OCI-LY7 (cell line): ENCODE data around the gene RRAGC. TPM values are rescaled to one million over a fixed set of nuclear protein-coding genes. Genes with fewer than 3 reads are reported as not detected.

ENCODE experiments used
- BruUV-seq: library from RNA; stranded (reverse); fragments of 400-500 nt; replicated peaks from 2 replicates; lab custom pipeline; 2021; lab: Mats Ljungman, UMichigan
- CTCF ChIA-PET: fragments of 300-600 bp; sonication (Branson Sonifier 250); formaldehyde crosslinking; loops from one replicate; lab custom pipeline; 2022; ENCODE audit warnings: antibody characterized with exemption; ENCODE audit not compliant: unreplicated experiment; lab: Charles Lee
- POLR2A ChIA-PET: fragments of 300-600 bp; sonication (Branson Sonifier 250); formaldehyde crosslinking; loops from one replicate; lab custom pipeline; 2022; ENCODE audit warnings: antibody characterized with exemption; lab: Charles Lee
- DNase-seq: peaks from one replicate; pipeline ENCODE4 v3.0.0-alpha.2; 2015; ENCODE audit warnings: low spot score
- H2AFZ ChIP-seq: fragments of 200-600 bp; sonication (generic), shearing (Covaris generic); 2 replicates; pipeline ENCODE4 v1.6.1; 2014; ENCODE audit warnings: mild to moderate bottlenecking, antibody characterized with exemption, low read length, moderate library complexity
- H3K27ac ChIP-seq: fragments of 200-600 bp; sonication (generic); 2 replicates; pipeline ENCODE4 v1.5.1; 2014; ENCODE audit warnings: mixed run types, low read depth, mild to moderate bottlenecking, moderate library complexity, low read length, inconsistent platforms; ENCODE audit not compliant: poor library complexity, severe bottlenecking
- H3K36me3 ChIP-seq: fragments of 200-600 bp; sonication (generic); 2 replicates; pipeline ENCODE4 v1.6.1; 2014; ENCODE audit warnings: mild to moderate bottlenecking, antibody characterized with exemption, low read length, moderate library complexity, mixed read lengths; ENCODE audit not compliant: insufficient read depth
- H3K4me1 ChIP-seq: fragments of 200-600 bp; sonication (generic); 2 replicates; pipeline ENCODE4 v1.5.1; 2014; ENCODE audit warnings: mild to moderate bottlenecking, low read length; ENCODE audit not compliant: insufficient read depth, poor library complexity, severe bottlenecking
- H3K4me2 ChIP-seq: fragments of 200-600 bp; sonication (generic); 2 replicates; pipeline ENCODE4 v1.6.1; 2014; ENCODE audit warnings: mild to moderate bottlenecking, low read length
- H3K4me3 ChIP-seq: fragments of 200-600 bp; sonication (generic); 2 replicates; pipeline ENCODE4 v1.5.1; 2014; ENCODE audit warnings: mild to moderate bottlenecking, low read depth, low read length; ENCODE audit not compliant: poor library complexity, severe bottlenecking
- H3K79me2 ChIP-seq: fragments of 200-600 bp; sonication (generic); 2 replicates; pipeline ENCODE4 v1.6.1; 2016; ENCODE audit warnings: low read depth, mild to moderate bottlenecking, low read length, moderate library complexity, mixed read lengths; ENCODE audit not compliant: insufficient read depth
- H3K9me2 ChIP-seq: fragments of 200-600 bp; sonication (generic); 2 replicates; pipeline ENCODE4 v1.6.1; 2016; ENCODE audit warnings: mild to moderate bottlenecking, low read length, mixed read lengths; ENCODE audit not compliant: insufficient read depth
- H3K9me3 ChIP-seq: fragments of 200-600 bp; sonication (generic); 2 replicates; pipeline ENCODE4 v1.6.1; 2014; ENCODE audit warnings: mild to moderate bottlenecking, mixed run types, low read length, mixed read lengths
- H4K20me1 ChIP-seq: fragments of 200-600 bp; sonication (generic); 2 replicates; pipeline ENCODE4 v1.6.1; 2014; ENCODE audit warnings: mild to moderate bottlenecking, antibody characterized with exemption, low read length, moderate library complexity, mixed read lengths; ENCODE audit not compliant: insufficient read depth
- CTCF ChIP-seq: fragments of 200-600 bp; sonication (generic); conservative IDR thresholded peaks from 2 replicates; pipeline ENCODE4 v1.5.1; 2014; ENCODE audit warnings: mild to moderate bottlenecking, antibody characterized with exemption, low read length, moderate library complexity, mixed read lengths
- EZH2phosphoT487 ChIP-seq: fragments of 200-600 bp; sonication (generic); IDR thresholded peaks from 2 replicates; pipeline ENCODE4 v1.6.1; 2018; ENCODE audit warnings: low read depth, borderline replicate concordance, mild to moderate bottlenecking, mixed run types, antibody characterized with exemption, low read length, moderate library complexity, mixed read lengths
- intact Hi-C: fragments of 100-400 bp; cut with micrococcal nuclease; formaldehyde crosslinking; loops from one replicate; pipeline ENCODE4 v1.10.0; 2022; ENCODE audit not compliant: unreplicated experiment
- total RNA-seq, 2 experiments: library from RNA; depleted of rRNA in 1 of 2; stranded (reverse); fragments of >200 nt in 1 of 2; shearing (Covaris generic) in 1 of 2; gene quantifications; 2 replicates each; pipeline ENCODE4 v1.2.3, GENCODE V29; 2014 to 2022

Gene RRAGC
- total RNA-seq, 2 experiments from 2014 or later = 4.8 to 19.6 TPM

GRCh38 chr1:38803647-38804046 is 55.9 kb downstream of the RRAGC start:
- no peaks in the 10 kb centered on the region for H3K9me2 ChIP-seq
- H3K4me1 ChIP-seq = no peaks in the 10 kb centered on the region
- no peak for DNase-seq
- no peak for TF ChIP-seq EZH2phosphoT487
- H3K4me2 ChIP-seq = no peak overlapping the region
- no TSS peak for BruUV-seq
- CTCF ChIA-PET = no interaction called here
- no peaks in the 10 kb centered on the region for H4K20me1 ChIP-seq
- no peak overlapping the region for H3K27ac ChIP-seq
- no peak overlapping the region for H2AFZ ChIP-seq
- H3K36me3 ChIP-seq = no peaks in the 10 kb centered on the region
- H3K9me3 ChIP-seq = no peaks in the 10 kb centered on the region
- no peaks in the 10 kb centered on the region for H3K79me2 ChIP-seq
- POLR2A ChIA-PET = no interaction called here
- no peak overlapping the region for H3K4me3 ChIP-seq
- intact Hi-C loops = no loop called here

- Histone ChIP-seq H2AFZ (no peak overlapping the region), H3K36me3 (no peaks in the 10 kb centered on the region), H4K20me1 (no peaks in the 10 kb centered on the region), H3K4me2 (no peak overlapping the region), H3K27ac (no peak overlapping the region), H3K9me2 (no peaks in the 10 kb centered on the region), H3K9me3 (no peaks in the 10 kb centered on the region), H3K79me2 (no peaks in the 10 kb centered on the region), H3K4me1 (no peaks in the 10 kb centered on the region), H3K4me3 (no peak overlapping the region)
- ChIA-PET POLR2A (no interaction called here), CTCF (no interaction called here)
- no peak for DNase-seq
- TF ChIP-seq CTCF (no peak), EZH2phosphoT487 (no peak)
- no TSS peak for BruUV-seq
- intact Hi-C loops = no loop called here
Measured at GRCh38 chr1:38800720-38801671, 58.6 kb downstream of the RRAGC start.

GRCh38 chr1:38793299-38793698 is 66.3 kb downstream of the RRAGC start:
- BruUV-seq = no TSS peak
- no peak overlapping the region for H2AFZ ChIP-seq
- no peaks in the 10 kb centered on the region for H3K36me3 ChIP-seq
- no peak for TF ChIP-seq CTCF
- TF ChIP-seq EZH2phosphoT487 = no peak
- H3K4me3 ChIP-seq = no peak overlapping the region
- POLR2A ChIA-PET = interaction anchor here (1.2 kb wide), 1 partner anchor 322 kb away, joined by 3 read pairs; no protein-coding TSS in a partner anchor
- H3K4me1 ChIP-seq = no peaks in the 10 kb centered on the region
- H3K4me2 ChIP-seq = no peak overlapping the region
- H4K20me1 ChIP-seq = no peaks in the 10 kb centered on the region
- no peak overlapping the region for H3K27ac ChIP-seq
- H3K79me2 ChIP-seq = no peaks in the 10 kb centered on the region
- H3K9me3 ChIP-seq = 0 out of 2 replicates have a peak, but pooled peaks cover 7% of the 10 kb centered on the region
- H3K9me2 ChIP-seq = no peaks in the 10 kb centered on the region
- DNase-seq = no peak
- CTCF ChIA-PET = no interaction called here
- intact Hi-C loops = no loop called here
